Stimulated activated CD4-positive, alpha-beta T cell treated with anti-CD3 and anti-CD28 coated beads, TNF-alpha, amount 100 ng/mL, for 4 hours (primary cell): ENCODE measurements around the gene YPEL3.
"Not testable (repeated sequence)": the region's sequence is repeated elsewhere in the genome, so short reads cannot be mapped to it uniquely, and the experiment has no call there.

Experiments
- DNase-seq, 3 experiments: peaks; one replicate each; pipeline ENCODE4 v3.0.0-alpha.2; 2020; ENCODE audit warnings: low read depth in 3 of 3

Gene YPEL3

GRCh38 chr16:30117768-30118167 is 21.8 kb upstream of the YPEL3 start:
- no peak for DNase-seq

- no peak for DNase-seq
Observed at GRCh38 chr16:30116291-30117207, 20.5 kb upstream of the YPEL3 start.

GRCh38 chr16:30115238-30115637 is 19.2 kb upstream of the YPEL3 start:
- DNase-seq: no peak

- DNase-seq: not testable (repeated sequence)
Observed at GRCh38 chr16:30114833-30115232, 18.8 kb upstream of the YPEL3 start.

GRCh38 chr16:30114411-30114810 is 18.4 kb upstream of the YPEL3 start:
- no peak for DNase-seq

- DNase-seq: no peak
Observed at GRCh38 chr16:30113711-30114333, 17.8 kb upstream of the YPEL3 start.

GRCh38 chr16:30113031-30113710 is 17.2 kb upstream of the YPEL3 start, which contains the start of gene GDPD3:
TSS of gene GDPD3 (minus strand) at chr16:30113537. CDS start at chr16:30113478, 59 bp downstream.
- DNase-seq: no peak

GRCh38 chr16:30112197-30113030 is 16.4 kb upstream of the YPEL3 start:
- peak in 1 of 3 experiments; percentile 40 for DNase-seq

- no peak for DNase-seq
Observed at GRCh38 chr16:30110661-30111060, 14.6 kb upstream of the YPEL3 start.

GRCh38 chr16:30108059-30108850 is 12.2 kb upstream of the YPEL3 start:
- no peak for DNase-seq

GRCh38 chr16:30104492-30104891 is 8.5 kb upstream of the YPEL3 start:
- DNase-seq: no peak

- no peak for DNase-seq
Observed at GRCh38 chr16:30104090-30104489, 8.1 kb upstream of the YPEL3 start.

GRCh38 chr16:30096862-30097563 is 1.0 kb upstream of the YPEL3 start:
- DNase-seq: no peak

GRCh38 chr16:30095166-30096078 is 591 bp downstream of the YPEL3 start:
- no peak for DNase-seq

- DNase-seq: no peak
Observed at GRCh38 chr16:30094541-30095165, 1.4 kb downstream of the YPEL3 start.

- peak in 1 of 3 experiments; percentile 39 for DNase-seq
Observed at GRCh38 chr16:30092373-30093010, 3.5 kb downstream of the YPEL3 start.

GRCh38 chr16:30091474-30092372 is 4.3 kb downstream of the YPEL3 start, which contains the start of gene TBX6:
TSS of gene TBX6 (minus strand) at chr16:30091924. CDS start at chr16:30091193, 731 bp downstream.
- peak; percentile 84 to 88 (median 87) for DNase-seq
